Measurements from ENCODE around the gene IRF3.

DNA sequence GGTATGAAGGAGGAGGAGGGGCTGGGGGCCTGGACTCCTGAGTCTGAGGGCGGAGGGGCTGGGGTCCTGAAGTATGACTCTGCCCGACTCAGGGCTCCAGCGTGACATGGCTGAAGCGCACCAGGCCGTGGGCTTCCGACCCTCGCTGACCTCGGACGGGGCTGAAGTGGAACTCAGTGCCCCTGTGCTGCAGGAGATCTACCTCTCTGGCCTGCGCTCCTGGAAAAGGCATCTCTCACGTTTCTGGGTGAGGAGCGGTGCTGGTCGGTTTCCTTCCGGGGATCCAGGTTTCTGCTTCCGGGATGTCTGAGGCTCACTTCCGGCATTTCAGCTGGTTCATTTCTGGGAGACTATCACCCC, 26.5 kb upstream of the IRF3 start:
- no peak for TF ChIP-seq POLR2A (IDR thresholded peaks at IDR 0.05; ENCODE audit: low read depth)
- TF ChIP-seq, protein P1, sequence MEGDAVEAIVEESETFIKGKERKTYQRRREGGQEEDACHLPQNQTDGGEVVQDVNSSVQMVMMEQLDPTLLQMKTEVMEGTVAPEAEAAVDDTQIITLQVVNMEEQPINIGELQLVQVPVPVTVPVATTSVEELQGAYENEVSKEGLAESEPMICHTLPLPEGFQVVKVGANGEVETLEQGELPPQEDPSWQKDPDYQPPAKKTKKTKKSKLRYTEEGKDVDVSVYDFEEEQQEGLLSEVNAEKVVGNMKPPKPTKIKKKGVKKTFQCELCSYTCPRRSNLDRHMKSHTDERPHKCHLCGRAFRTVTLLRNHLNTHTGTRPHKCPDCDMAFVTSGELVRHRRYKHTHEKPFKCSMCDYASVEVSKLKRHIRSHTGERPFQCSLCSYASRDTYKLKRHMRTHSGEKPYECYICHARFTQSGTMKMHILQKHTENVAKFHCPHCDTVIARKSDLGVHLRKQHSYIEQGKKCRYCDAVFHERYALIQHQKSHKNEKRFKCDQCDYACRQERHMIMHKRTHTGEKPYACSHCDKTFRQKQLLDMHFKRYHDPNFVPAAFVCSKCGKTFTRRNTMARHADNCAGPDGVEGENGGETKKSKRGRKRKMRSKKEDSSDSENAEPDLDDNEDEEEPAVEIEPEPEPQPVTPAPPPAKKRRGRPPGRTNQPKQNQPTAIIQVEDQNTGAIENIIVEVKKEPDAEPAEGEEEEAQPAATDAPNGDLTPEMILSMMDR (IDR thresholded peaks at IDR 0.05) = no peak

All from esophagus muscularis mucosa (tissue), 3 donors.